Kidney (tissue), 14 donors: ENCODE results near the gene ADAMTS13. TPM values are rescaled to one million over a fixed set of nuclear protein-coding genes. Genes with fewer than 3 reads are reported as not detected.

Experiments
- DNase-seq, 5 donors: peaks; one replicate each; pipeline ENCODE4 v3.0.0-alpha.2; 2013 to 2020
- FAIRE-seq: peaks from 2 replicates; lab custom pipeline; 2012; peaks lifted over from hg19 to GRCh38; lab: Jason Lieb, UNC
- H3K27ac ChIP-seq, 2 donors: one replicate each; pipeline ENCODE4 v1.7.0; 2013; ENCODE audit warnings: low read depth in 2 of 2, low read length in 2 of 2, inconsistent platforms in 1 of 2
- H3K27me3 ChIP-seq: one replicate; pipeline ENCODE4 v1.7.1; 2013; ENCODE audit warnings: low read length, inconsistent platforms; ENCODE audit not compliant: control insufficient read depth, insufficient read depth
- H3K36me3 ChIP-seq, 3 donors: one replicate each; pipeline versions ENCODE4 v1.7.0 to v1.7.1; 2013; ENCODE audit warnings: low read length in 3 of 3, control low read depth in 1 of 3, inconsistent platforms in 1 of 3; ENCODE audit not compliant: insufficient read depth in 3 of 3, control insufficient read depth in 2 of 3
- H3K4me1 ChIP-seq, 3 donors: one replicate each; pipeline versions ENCODE4 v1.7.0 to v1.7.1; 2013; ENCODE audit warnings: low read length in 3 of 3, inconsistent platforms in 1 of 3, low read depth in 1 of 3; ENCODE audit not compliant: control insufficient read depth in 2 of 3, insufficient read depth in 2 of 3
- H3K4me3 ChIP-seq, 3 donors: one replicate each; pipeline versions ENCODE4 v1.7.0 to v1.8.1; 2013; ENCODE audit warnings: low read length in 3 of 3, control low read depth in 1 of 3, inconsistent platforms in 1 of 3
- H3K9ac ChIP-seq, 3 donors: one replicate each; pipeline versions ENCODE4 v1.7.0 to v1.7.1; 2013; ENCODE audit warnings: low read length in 3 of 3, control low read depth in 1 of 3, inconsistent platforms in 1 of 3
- H3K9me3 ChIP-seq, 3 donors: one replicate each; pipeline versions ENCODE4 v1.7.0 to v1.7.1; 2013; ENCODE audit warnings: low read length in 3 of 3, control low read depth in 1 of 3, inconsistent platforms in 1 of 3; ENCODE audit not compliant: control insufficient read depth in 2 of 3, insufficient read depth in 1 of 3
- CTCF ChIP-seq: IDR thresholded peaks from 3 replicates; pipeline ENCODE4 v1.5.1; 2012; ENCODE audit warnings: mild to moderate bottlenecking, moderate library complexity, borderline replicate concordance; ENCODE audit not compliant: insufficient read depth; ENCODE audit errors: extremely low read depth
- intact Hi-C: fragments of 100-400 bp; cut with DNase I; formaldehyde crosslinking; loops from one replicate; pipeline ENCODE4 v1.11.1; 2022
- polyA plus RNA-seq: library from polyadenylated mRNA; stranded (reverse); fragments of 350-450 nt; fragmentation: Illumina TruSeq; extraction: RNeasy Lipid Tissue Mini Kit (QIAGEN cat#74804); gene quantifications from one replicate; pipeline ENCODE4 v1.2.3, GENCODE V29; 2014; ENCODE audit warnings: low read depth, low replicate concordance; ENCODE audit not compliant: insufficient read depth
- total RNA-seq: library from RNA; stranded (reverse); fragmentation: NEBNext Ultra II Directional; extraction: Animal tissue kit (Norgen Biotek cat#: 25700); gene quantifications from one replicate; pipeline ENCODE4 v1.2.1, GENCODE V29; 2021
- donor health status: control.
- donor health status: control.
- donor health status: control.
- donor health status: control.
- donor health status: control.
- donor health status: DM: yes; HTN: yes; CAD: no.
- donor health status: Normal renal cell carcinoma (clear cell type).

The ADAMTS13 gene
- total and polyA plus RNA-seq, 2 donors from 2014 or later: 3.1 to 3.6 TPM

DNA sequence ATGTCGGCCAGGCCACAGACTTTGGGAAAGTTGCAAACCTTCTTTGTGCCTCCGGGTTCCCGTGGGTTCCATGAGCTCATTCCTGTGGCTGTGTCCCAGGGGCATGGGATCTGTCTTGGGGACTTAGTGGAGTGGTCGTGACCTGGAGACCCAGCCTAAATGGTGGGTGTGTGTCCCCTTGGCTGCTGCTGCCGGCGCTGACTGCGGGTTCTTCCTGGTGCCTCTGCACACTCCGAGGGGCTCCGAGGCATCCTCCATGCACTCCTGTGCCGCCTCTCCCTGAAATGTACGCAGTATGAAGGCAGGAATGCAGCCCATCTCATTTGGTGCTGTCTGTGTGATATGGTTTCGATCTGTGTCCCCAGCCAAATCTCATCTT is 77.7 kb downstream of the ADAMTS13 start:
- H3K36me3 ChIP-seq: no peaks in the 10 kb centered on the region
- H3K9ac ChIP-seq: no peak overlapping the region
- no peak overlapping the region for H3K4me3 ChIP-seq
- H3K4me1 ChIP-seq: peaks cover 0 to 7% (median 3%) of the 10 kb centered on the region in 3 donors
- FAIRE-seq (no peak), DNase-seq (peak in 1 of 5 donors; percentile 67)
- TF ChIP-seq CTCF: no peak
- H3K27me3 ChIP-seq: no peaks in the 10 kb centered on the region
- intact Hi-C loops: no loop called here
- H3K27ac ChIP-seq: peak overlapping the region in 1 of 2 donors; percentile 33
- peaks cover 0 to 12% (median 5%) of the 10 kb centered on the region in 3 donors for H3K9me3 ChIP-seq

DNA sequence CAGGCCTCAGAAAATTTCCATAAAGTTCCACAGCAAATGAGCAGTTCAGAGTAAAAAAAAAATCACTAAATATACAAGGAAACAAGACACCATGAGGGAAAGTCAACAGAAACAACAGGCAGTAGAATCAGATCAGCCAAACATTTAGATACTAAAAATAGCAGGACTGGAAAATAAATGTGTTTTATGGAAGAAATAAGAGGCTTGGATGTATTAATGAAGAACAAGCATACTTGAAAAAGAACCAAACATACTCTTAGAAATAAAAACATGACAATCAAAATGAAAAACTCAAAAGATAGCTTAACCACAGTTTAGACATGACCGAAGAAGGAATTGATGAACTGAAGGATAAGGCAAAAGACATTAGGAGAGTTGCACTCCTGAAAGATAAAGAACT is 79.9 kb downstream of the ADAMTS13 start:
- Histone ChIP-seq H3K9me3 (peaks cover 0 to 12% (median 5%) of the 10 kb centered on the region in 3 donors), H3K9ac (no peak overlapping the region), H3K27ac (no peak overlapping the region), H3K4me3 (no peak overlapping the region), H3K27me3 (no peaks in the 10 kb centered on the region), H3K36me3 (no peaks in the 10 kb centered on the region), H3K4me1 (peaks cover 0 to 7% (median 3%) of the 10 kb centered on the region in 3 donors)
- intact Hi-C loops: no loop called here
- FAIRE-seq (no peak), DNase-seq (no peak)
- no peak for TF ChIP-seq CTCF

DNA sequence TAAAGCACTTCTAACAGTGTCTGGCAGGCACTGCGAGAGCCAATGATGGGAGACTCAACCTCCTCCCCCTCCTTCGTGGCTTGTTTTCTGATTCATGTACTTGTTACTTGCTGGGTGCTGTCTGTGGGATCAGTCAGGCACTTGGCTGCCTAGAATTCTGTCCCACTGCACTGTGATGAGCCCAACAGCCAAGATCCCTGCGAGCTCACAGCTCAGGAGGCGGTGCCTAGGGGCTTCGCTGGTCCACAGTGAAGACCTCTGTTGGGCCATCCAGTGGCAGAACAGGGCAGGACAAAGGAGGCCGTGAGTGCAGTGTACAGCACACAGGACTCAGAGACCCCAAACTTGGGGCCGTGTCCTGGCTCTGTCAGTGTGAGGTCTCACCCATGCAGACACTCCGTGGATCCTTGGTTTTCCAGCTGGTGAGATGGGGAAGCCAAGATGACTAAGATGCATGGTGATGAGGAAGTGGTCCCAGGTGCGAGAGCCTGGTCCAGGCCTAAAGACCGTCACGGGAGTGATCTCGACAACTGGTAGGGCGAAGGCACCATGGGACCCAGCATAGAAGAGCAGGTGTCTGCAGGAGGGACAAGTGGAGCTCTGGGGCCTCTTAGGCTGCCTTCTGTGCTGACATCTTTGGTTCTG is 83.1 kb downstream of the ADAMTS13 start:
- Histone ChIP-seq H3K36me3 (no peaks in the 10 kb centered on the region), H3K4me3 (no peak overlapping the region), H3K9ac (no peak overlapping the region), H3K27me3 (no peaks in the 10 kb centered on the region), H3K27ac (no peak overlapping the region), H3K4me1 (peaks cover 0 to 9% (median 7%) of the 10 kb centered on the region in 3 donors), H3K9me3 (peaks cover 0 to 12% (median 5%) of the 10 kb centered on the region in 3 donors)
- intact Hi-C loops: no loop called here
- no peak for FAIRE-seq
- peak in 1 of 5 donors; percentile 30 for DNase-seq
- no peak for TF ChIP-seq CTCF
